ENCODE results near the gene OGFOD3.
A peak's percentile ranks its signal among the peaks of the same experiment; 100 is the strongest.
"Not testable (repeated sequence)": the region's sequence is repeated elsewhere in the genome, so short reads cannot be mapped to it uniquely, and the experiment has no call there.

OGFOD3 gene

DNA sequence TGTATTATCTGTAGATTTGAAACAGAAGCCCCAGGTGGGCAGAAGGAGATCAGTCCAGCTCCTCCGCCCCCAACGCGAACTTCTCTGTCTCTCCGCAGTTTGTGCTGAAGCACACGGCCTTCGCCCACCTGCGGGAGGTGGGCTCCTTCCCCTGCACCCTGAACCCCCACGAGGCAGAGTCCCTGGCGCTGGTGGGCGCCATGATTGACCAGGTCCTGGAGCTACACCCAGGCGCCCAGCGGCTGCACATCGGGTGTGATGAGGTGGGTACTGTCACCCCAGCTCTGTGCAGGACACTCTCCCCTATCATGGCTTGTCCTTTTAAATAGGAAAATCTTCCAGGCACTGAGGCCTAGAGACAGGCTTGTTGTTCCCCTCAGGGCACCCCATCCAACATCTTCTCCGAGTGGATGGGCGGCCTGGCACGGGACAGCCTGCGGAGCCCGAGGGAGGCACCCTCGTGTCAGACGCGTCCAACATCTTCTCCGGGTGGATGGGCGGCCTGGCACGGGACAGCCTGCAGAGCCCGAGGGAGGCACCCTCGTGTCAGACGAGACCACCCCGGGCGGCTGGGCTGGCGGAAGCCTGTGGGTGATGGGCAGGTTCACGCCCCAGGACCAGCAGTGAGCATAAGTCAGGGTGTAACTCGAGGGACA lies 15.3 kb upstream of the OGFOD3 start:
- no peak for DNase-seq

DNA sequence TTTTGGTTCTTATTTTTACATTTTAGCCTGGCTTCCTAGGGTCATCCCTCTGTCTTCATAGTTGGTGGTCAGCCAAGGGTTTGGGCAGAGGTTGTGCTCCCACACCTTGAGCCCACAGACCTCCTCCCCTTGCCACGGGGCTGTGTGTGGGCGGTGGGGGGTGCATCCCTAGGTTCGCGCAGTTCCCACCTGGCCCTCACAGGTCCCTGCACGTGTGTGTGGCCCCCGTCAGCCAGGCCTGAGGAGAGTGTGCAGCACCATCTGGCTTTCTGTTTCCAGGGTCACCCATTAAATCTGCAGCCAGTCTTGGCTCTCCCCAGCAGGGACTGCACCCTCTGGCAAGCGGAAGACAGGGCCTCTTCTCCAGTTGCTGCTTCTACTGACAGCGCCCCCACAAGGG lies 13.6 kb upstream of the OGFOD3 start:
- no peak for DNase-seq

DNA sequence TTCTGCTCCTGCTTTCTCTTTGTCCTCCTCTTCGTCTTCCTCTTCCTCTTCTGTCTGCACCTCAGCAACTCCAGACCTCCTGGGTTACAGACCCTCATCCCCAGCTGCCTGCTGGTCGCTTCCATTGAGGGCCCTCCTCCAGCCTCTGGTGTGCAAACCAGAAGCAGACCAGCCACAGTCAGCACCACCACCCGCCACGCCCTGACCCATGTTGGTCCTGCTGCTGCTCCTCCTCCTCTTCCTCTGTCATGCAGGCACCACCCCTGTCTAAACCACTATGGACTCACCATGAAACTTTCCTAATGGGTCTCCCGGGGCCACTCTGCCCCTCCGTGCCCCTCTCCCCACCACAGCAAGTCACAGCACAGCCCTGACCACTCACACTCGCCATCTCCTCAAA lies 11.4 kb upstream of the OGFOD3 start:
- no peak for DNase-seq

DNA sequence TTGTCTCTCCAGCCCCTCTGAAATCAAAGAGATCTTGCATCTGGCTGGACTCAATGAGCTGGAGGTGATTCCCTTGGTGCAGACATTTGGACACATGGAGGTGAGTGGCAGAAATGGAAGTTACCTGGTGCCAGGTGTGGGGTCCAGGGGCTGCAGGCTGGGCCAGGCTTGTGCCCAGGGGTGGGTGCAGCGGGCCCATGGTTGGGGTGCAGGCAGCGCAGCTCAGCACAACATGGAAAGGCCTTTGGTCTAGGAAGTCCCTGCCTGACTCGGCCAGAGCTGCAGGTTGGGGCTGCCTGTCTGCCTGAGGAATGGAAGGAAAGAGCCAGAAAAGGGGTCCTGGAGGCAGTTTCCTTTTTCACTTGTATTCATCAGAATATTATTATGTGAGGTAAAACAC lies 10.2 kb upstream of the OGFOD3 start:
- DNase-seq, result no peak

DNA sequence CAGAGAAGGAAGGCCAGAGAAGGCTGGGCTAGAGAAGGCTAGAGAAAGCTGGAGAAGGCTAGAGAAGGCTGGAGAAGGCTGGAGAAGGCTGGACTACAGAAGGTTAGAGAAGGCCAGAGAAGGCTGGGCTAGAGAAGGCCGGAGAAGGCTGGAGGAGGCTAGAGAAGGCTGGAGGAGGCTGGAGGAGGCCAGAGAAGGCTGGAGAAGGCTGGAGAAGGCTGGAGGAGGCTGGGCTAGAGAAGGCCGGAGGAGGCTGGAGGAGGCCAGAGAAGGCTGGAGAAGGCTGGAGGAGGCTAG lies 6.4 kb upstream of the OGFOD3 start:
- no peak for DNase-seq

DNA sequence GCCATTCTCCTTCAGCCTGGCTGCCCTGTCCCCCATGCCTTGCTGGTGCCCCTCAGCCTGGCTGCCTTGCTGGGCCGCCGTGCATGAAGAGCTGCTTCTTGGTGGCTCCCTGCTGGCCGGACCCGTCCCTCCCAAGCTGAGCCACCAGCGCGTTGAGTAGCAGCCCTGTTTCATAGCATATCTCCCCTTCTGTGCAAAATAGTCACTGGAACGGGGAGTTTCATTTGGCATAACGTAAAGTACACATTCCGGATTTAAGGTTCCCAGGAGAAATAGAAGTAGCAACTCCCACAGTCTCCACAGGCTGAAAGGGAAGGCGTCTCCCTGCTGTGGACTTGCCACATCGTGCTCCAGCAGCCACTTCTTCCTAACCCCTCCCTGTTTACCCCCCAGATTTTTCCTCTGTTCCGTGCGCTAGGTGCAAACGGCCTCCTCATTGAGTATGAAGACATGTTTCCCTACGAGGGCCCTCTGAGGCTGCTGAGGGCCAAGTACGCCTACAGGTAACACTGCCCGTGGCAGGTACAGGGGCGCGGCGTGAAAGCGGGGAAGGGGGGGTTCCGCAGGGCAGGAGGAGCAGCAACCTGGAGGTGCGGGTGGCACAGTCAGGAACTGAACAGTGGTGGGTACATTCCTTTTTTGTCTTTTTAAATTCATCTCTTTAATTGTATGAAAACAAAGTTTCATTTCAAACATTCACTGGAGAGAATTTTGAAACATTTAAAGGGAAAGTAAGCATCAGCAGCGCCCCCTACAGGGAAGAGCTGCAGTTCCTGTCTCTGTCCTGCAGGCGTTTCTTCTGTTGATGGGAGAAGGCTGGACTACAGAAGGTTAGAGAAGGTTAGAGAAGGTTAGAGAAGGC lies 5.8 kb upstream of the OGFOD3 start:
- peak; percentile 43 for DNase-seq

DNA sequence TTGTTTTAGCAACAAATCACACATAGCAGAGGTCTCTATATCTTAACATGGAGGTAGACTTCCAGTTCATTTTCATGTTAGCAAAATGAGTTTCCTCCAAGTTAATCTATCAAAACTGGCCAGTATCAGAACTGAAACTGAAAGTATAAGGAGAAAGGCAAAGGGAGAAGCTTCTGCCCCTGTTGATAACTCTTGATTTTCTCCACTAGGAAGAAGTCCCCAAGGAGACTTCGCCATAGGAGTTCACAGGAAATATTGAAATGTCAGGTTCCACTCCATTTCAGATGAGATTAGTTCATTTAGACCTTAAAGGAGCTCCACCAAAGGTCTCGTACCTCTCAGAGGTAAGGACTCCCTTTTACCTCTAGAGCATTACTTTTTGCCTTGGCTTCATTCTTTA lies 1.2 kb upstream of the OGFOD3 start:
- no peak for DNase-seq

DNA sequence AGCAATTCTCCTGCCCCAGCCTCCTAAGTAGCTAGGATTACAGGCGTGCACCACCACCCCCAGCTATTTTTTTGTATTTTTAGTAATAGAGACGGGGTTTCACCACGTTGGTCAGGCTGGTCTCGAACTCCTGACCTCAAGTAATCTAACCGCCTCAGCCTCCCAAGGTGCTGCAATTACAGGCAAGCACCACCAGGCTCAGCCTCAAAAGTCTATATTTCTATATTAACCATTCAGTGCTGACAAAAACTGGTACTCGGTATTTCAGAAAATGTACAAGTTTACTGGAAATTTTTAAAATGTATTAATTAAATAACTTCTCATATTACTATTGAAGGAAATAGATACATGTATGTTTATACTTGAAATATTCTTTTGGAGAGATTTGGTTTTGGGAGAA lies 1.6 kb downstream of the OGFOD3 start:
- DNase-seq, result no peak

DNA sequence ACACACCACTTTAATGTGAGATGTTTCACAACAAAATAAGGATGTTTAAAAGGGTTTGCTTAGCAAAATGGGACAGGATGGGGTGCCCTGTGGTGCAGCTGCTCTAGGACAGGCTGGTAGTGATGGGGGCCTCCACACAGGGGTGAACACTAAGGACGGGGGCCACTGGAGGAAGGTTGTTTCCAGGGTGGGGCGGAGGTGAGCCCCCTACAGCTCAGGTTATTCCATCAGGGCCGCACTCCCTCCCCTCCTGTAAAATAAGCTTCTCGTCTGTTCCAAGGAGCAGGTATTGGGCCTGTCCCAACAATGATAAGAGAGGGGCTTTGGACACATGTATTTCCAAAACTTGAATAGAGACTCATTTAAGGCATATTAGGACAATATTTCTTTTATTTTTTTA lies 2.1 kb downstream of the OGFOD3 start:
- no peak for DNase-seq

DNA sequence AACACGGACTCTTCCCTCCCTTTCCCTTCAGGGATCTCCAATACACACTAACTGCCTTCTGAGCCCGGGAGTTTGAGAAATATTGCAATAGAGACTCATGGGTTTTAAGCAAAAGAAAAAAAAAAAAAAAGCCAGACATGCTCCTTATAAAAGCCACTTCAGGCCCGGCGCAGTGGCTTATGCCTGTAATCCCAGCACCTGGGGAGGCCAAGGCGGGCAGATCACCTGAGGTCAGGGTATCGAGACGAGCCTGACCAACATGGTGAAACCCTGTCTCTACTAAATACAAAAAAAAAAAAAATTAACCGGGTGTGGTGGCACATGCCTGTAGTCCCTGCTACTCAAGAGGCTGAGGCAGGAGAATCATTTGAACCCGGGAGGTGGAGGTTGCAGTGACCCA lies 2.6 kb downstream of the OGFOD3 start:
- DNase-seq, result no peak

DNA sequence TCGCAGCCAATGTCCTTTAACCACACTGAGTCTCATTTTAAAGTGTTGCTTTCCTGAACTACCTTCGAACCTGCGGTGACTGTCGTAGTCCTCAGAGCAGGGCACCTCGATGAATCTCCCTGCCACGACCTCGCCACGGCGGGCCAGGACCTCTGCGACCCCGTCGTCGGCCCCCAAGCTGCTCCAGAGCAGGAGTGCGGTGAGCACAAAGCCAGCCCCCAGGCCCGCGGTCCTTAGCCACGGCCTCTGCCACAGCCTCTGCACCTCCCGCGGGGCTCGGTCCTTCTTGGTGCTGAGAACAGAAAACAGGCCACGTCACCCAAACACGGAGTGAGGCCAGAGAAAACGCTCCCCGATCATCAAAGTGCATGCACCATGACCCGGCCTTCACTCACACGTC lies 3.0 kb downstream of the OGFOD3 start:
- no peak for DNase-seq

DNA sequence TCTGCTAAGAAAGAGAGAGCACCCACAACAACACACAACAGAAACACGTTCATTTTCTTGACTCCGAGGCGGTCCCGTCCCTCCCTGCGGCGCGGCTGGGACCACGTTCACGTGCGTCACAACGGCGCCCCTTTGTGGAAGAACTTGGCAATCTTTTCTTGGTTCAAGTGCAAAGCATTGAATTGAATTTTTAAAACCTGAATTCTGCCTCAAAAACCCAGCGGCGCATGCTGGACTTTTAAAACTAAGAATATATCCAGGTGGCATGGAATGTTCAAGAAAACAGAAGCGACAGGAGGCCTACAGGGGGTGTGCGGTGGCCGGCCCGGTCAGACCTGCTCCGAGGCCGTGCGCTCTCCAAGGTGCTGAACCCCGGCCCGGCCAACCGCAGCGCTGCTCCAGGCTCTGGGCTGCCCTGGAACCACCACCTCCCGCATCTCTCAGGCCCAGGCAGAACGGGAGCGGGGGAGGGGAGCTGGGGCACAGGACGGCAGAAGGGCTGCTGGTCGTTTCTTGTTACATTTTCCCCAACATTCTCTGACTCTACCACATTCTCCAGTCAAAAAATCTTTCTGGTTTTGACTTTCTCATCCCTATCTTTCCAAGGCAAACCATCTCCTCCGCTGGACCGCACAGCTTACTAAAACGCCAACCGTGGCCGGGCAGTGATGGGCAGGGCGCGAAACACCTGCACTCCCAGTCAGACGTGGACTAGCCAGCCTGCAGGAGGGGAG lies 3.7 kb downstream of the OGFOD3 start:
- DNase-seq, result peak; percentile 65

DNA sequence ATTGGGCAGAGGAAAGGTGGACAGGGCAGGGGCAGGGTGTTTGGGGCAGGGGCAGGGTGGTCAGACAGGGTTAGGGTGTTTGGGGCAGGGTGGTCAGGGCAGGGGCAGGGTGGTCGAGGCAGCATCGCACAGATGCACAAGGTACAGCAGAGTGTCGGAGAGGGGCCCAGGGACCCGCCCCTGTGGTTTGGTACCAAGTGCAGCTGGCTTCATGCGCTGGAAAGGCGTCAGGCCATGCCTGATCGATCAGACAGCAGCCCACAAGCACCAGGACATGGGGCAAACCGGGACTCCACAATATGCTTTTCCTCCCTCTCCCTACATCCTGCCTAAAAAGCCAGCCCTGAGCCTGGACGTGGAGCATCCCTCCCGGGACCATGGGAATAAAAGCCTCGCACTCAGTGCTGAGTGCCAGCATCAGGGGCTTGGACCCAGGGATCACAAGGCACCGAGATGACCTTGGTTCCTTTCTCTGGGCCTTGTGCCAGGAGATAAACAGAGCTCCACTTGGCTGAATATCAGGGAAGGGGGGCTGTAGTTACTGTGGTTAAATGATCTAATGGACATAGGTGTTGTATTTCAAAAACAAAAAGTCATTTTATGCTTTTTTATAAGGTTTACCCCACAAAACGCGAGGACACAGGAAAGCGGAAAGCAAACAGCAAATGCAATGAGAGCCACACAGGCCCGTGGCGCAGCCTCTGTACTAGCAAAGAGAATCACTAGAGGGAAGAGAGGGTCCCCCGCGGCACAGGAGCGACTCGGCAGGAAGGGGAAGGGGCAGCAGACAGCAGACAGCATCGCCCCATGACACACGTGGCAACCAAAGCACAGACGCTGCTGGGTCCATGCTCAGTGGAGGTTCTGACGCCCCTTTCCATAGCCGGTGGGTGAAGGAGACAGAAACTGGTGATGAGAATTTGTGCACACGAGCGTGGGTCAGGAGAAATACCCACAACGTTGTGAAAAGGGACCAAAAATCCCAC lies 5.6 kb downstream of the OGFOD3 start:
- no peak for DNase-seq

DNA sequence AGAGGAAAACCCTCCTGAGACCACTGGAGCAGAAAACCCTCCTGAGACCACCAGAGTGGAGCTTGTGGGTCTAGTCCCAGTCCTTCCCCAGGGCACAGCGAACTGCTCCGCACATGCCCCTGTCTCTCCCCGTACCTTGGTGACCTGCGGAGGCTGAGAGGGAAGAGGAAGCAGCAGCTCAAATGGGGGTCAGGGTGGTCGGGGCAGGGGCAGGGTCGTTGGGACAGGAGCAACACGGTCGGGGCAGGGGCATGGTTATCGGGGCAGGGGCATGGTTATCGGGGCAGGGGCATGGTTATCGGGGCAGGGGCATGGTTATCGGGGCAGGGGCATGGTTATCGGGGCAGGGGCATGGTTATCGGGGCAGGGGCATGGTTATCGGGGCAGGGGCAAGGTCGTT lies 6.3 kb downstream of the OGFOD3 start:
- not testable (repeated sequence) for DNase-seq

DNA sequence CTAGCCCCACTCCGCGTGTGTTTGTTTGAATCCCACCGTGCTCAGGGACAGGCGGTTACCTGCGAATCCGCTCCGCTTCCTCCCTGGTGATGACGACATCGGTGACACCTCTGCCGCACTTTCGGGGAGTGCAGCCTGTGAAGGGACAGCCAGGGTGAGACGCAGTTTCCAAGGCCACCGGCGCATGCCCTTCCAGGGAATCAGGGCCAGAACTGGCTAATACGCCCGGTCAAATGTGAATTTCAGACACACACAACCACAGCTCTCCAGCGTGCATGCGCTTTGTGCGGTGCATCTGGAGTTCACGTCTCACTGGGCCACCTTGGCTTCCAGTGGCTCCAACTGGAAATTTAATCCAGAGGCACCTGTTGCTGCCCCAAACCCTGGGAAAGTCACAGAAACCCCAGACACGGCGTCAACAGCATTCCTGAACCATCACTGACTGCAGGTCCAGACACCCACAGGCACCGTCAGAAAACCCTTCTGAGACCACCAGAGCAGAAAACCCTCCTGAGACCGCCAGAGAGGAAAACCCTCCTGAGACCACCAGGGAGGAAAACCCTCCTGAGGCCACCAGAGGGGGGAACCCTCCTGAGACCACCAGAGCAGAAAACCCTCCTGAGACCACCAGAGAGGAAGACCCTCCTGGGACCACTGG lies 6.9 kb downstream of the OGFOD3 start:
- no peak for DNase-seq

DNA sequence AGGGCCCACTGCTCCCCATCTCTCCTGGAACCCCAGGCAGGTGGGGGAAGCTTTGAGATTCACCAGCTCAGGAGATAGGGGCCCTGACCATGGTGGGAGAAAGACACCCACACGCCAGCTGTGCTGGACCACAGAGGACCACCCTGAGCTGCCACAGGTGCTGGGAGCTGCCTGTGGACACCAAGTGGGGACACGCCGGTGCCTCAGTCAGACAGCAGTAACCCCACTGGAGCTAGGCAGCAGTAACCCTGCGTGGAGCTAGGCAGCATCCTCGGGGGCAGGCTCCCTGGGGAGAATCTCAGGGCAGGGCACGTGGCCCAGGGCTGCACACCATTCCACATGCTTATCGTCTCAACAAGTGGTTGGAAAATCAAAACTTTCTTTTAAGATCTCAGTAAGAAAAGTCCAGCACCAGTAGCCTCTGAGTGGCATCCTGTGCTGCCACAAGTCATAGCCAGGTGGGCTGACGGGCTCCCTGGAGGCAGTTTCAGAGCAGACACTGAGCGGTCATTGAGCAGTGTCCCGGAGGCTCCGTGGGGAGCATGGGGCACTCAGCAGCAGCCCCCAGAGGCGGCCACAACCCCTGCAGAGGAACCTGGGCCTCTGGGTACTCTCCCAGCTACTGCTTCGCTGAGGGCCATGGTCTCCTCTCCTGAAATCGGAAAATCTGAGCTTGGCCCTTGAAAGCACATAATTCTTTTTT lies 8.2 kb downstream of the OGFOD3 start:
- DNase-seq, result no peak

DNA sequence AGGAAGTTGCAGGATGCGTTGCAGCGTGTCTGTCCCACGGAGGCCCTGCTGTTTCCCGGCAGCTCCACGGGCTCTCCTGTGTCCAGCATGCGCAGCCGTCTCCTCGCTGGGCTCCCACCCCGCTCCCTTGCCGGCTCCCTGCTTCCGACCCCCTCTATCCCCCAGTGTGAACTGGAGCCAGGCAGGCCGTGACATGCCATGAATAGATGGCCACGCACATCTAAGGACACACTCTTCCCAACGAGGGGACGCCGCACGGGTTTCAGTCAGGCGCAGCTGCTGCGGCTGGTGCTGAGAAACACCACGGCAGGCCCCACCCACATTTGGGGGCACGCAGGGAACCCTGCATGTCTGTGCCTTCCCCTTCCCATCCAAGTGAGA lies 9.5 kb downstream of the OGFOD3 start:
- no peak for DNase-seq

DNA sequence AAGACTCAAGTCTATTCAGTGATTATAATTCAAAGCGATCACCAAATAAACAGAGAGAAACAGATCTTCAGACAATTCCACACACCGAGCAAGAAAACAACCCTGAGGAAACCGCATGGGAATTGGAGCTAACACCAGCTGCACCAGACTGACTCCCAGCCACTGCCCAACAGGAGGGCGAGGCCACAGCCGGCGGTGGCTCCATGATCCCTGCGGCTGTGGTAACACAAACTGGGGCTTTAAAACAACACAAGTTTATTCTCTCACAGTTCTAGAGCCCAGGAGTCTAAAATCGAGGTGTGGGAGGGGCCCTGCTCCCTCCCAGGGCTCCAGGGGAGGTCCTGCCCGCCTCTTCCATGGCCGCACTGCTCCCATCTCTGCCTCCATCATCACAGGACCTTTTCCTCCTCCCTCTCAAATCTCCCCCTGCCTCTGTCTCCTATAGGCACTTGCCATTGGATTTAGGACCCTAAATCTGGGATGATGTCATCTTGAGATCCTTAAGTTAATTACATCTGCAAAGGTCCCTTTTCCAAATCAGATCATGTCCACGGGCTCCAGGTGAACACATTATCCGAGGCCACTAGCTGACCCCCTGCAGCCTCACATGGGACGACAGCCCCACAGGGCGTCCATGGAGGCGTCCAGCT lies 10.0 kb downstream of the OGFOD3 start:
- no peak for DNase-seq

DNA sequence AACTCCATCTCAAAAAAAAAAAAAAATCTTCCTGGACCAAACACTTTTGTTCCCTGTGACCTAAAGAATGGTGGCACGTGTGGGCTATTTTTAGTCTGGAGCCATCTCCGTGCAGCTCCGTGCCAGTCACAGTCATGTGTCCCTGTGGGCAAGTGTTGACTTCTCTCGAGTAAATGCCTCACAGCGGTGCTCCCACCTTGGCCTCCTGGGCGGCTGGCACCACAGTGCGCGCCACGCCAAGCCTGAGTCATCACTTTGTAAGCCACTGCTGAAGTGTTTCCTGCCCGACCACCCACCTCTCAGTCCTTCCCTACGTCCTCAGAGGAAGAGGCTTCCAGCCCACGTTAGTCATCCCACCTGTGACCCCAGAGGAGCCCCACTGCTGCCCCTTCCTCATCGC lies 11.1 kb downstream of the OGFOD3 start:
- no peak for DNase-seq

DNA sequence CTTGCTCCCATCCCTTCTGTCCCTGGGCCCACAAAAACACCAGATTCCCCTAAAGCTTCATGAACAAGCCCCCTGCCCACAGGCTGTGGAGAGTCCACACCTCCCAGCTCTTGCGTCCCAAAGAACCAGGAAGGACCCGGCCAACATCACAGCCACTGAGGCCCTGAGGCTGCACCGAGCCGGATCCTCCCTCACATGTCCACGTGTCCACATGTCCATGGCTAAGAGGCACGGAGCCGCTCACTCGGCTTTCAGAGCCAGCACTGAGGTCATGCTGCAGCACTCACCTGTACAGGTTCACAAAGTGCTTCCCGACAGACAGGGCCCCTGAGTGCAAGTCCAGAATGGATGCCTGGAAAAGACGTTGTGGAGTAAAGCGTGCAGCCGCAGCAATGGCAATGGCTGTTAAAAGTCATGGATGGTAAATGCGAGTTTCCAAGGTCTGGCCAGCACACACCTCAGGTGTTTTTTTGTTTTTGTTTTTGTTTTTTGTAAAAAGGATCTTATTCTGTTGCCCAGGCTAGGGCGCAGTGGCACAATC lies 12.2 kb downstream of the OGFOD3 start:
- no peak for DNase-seq

DNA sequence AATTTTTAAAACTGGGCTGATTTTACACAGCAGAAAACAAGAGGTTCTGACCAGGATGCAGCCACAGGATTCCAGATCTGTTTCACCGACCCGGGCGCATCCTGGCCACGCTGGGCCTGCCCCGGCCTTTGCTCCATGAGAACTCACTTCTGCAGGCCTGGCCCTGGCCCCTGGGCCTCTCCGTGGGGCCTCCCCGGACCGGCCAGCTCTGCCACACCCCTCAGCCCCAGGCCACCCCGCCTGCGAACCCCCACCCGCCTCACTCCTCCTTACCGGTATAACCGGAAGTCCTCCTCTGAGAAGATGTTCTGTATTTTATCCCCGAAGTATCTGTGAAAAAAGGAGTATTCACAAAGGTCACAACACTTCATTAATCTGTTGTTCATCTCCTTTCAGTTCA lies 13.3 kb downstream of the OGFOD3 start:
- no peak for DNase-seq
